Bronchial epithelial cell (primary cell): Measurements from ENCODE around the gene APMAP. TPM values are rescaled to one million over a fixed set of nuclear protein-coding genes. Genes with fewer than 3 reads are reported as not detected.

Experiments used
- DNase-seq: peaks from one replicate; pipeline ENCODE4 v3.0.0-alpha.2; 2010; ENCODE audit warnings: low read depth
- FAIRE-seq: peaks from 2 replicates; lab custom pipeline; 2011; peaks lifted over from hg19 to GRCh38; lab: Jason Lieb, UNC
- H3K27me3 ChIP-seq: 2 replicates; pipeline ENCODE4 v1.5.1; 2011; ENCODE audit warnings: low read length; ENCODE audit not compliant: control insufficient read depth, insufficient read depth
- H3K36me3 ChIP-seq: 2 replicates; pipeline ENCODE4 v1.5.1; 2011; ENCODE audit warnings: low read length; ENCODE audit not compliant: control insufficient read depth, insufficient read depth
- H3K4me3 ChIP-seq: 2 replicates; pipeline ENCODE4 v1.5.1; 2011; ENCODE audit warnings: mild to moderate bottlenecking, low read depth, low read length, control low read depth
- total RNA-seq: library from RNA; depleted of rRNA; stranded (reverse); fragments of >200 nt; gene quantifications from 2 replicates; pipeline ENCODE4 v1.2.1, GENCODE V29; 2014
- TF ChIP-seq, protein P1 (sequence below): IDR thresholded peaks from 2 replicates; pipeline ENCODE4 v1.5.1; 2011; ENCODE audit warnings: mild to moderate bottlenecking, moderate library complexity, low read length, control low read depth, inconsistent platforms; ENCODE audit not compliant: insufficient read depth, severe bottlenecking

Gene APMAP
- total RNA-seq, 1 donor from 2014 or later = 207 TPM

DNA sequence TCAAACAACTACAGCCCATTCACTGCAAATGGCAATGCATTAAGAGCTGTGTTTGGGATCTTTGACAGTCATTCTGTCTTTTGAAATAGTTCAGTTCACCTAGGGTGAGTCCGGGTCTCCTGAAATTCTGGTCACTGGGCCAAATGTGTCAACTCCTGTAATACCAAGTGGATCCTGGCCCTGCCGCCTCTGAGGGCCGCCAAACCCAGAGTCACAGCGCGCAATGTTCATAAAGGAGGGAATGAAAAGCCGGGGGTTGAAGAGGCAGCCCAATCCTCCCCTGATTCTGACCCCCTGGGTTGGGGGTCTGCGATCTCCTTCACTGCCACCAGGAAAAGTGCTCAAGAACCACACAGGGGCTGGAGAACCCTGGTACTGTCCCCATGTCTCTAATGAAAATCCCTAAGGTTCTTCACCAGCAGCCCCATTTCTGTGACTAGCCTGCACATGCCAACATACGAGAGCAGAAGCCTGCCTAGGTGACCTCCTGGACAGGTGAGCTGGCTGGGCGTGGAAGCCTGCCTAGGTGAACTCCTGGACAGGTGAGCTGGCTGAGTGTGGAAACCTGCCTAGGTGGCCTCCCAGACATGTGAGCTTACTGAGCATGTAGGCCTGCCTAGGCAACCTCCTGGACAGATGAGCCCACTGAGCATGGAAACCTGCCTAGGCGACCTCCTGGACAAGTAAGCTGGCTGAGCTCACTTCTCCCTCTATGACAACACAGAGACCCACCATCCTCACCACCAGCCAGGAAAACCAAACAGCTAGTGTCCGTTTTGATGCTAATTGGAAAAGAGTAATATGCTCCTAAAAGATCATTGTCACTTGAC, 16.1 kb upstream of the APMAP start:
- TF ChIP-seq, protein P1, sequence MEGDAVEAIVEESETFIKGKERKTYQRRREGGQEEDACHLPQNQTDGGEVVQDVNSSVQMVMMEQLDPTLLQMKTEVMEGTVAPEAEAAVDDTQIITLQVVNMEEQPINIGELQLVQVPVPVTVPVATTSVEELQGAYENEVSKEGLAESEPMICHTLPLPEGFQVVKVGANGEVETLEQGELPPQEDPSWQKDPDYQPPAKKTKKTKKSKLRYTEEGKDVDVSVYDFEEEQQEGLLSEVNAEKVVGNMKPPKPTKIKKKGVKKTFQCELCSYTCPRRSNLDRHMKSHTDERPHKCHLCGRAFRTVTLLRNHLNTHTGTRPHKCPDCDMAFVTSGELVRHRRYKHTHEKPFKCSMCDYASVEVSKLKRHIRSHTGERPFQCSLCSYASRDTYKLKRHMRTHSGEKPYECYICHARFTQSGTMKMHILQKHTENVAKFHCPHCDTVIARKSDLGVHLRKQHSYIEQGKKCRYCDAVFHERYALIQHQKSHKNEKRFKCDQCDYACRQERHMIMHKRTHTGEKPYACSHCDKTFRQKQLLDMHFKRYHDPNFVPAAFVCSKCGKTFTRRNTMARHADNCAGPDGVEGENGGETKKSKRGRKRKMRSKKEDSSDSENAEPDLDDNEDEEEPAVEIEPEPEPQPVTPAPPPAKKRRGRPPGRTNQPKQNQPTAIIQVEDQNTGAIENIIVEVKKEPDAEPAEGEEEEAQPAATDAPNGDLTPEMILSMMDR = no peak
- FAIRE-seq (no peak), DNase-seq (no peak)
- H3K4me3 ChIP-seq = no peak overlapping the region
- no peaks in the 10 kb centered on the region for H3K36me3 ChIP-seq
- no peaks in the 10 kb centered on the region for H3K27me3 ChIP-seq

GRCh38 chr20:25007491-25008305, 15.1 kb upstream of the APMAP start:
- Histone ChIP-seq H3K27me3 (no peaks in the 10 kb centered on the region), H3K4me3 (no peak overlapping the region), H3K36me3 (no peaks in the 10 kb centered on the region)
- DNase-seq = no peak
- TF ChIP-seq, protein P1 = no peak
- FAIRE-seq = no peak

GRCh38 chr20:25006431-25007167, 14.0 kb upstream of the APMAP start:
- FAIRE-seq (no peak), DNase-seq (no peak)
- TF ChIP-seq, protein P1 = no peak
- Histone ChIP-seq H3K27me3 (no peaks in the 10 kb centered on the region), H3K4me3 (no peak overlapping the region), H3K36me3 (no peaks in the 10 kb centered on the region)

DNA sequence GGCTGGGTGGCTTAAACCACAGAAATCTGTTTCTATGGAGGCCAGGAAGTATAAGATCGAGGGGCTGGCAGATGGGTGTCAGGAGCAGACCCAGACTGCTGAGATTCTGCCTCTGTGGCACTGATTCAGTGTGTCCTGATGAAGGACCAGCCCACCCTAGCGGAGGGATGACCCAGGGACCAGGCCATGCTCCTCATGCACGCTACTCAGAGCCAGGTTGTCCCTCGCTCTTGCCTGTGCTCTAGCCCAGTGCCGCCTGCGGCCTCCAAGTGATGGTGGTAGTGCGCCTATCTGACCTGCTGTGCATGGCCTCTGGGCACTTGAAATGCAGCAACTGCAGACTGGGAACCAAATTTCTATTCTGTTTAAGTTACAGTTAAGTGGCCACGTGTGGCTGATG, 13.1 kb upstream of the APMAP start:
- no peak for FAIRE-seq

GRCh38 chr20:25005220-25005619, 12.7 kb upstream of the APMAP start:
- FAIRE-seq (no peak), DNase-seq (no peak)
- TF ChIP-seq, protein P1 = no peak
- Histone ChIP-seq H3K4me3 (no peak overlapping the region), H3K27me3 (no peaks in the 10 kb centered on the region), H3K36me3 (no peaks in the 10 kb centered on the region)

More for the DNA sequence above, 13.1 kb upstream of the APMAP start:
- DNase-seq = no peak
- no peaks in the 10 kb centered on the region for H3K27me3 ChIP-seq
- TF ChIP-seq, protein P1 = no peak
- H3K36me3 ChIP-seq = no peaks in the 10 kb centered on the region
- H3K4me3 ChIP-seq = no peak overlapping the region
